ENCODE measurements around the gene UNC13D. TPM values are rescaled to one million over a fixed set of nuclear protein-coding genes. Genes with fewer than 3 reads are reported as not detected.

UNC13D gene
- total RNA-seq, 1 donor from 2014 or later, result 32.7 TPM

- peaks cover 0 to 79% of the 10 kb centered on the region in 2 donors for H3K36me3 ChIP-seq
- no peaks in the 10 kb centered on the region for H3K9me3 ChIP-seq
- peaks cover 29% of the 10 kb centered on the region for H3K4me1 ChIP-seq
- H3K27ac ChIP-seq, result peak overlapping the region; percentile 8
- H3K27me3 ChIP-seq, result no peaks in the 10 kb centered on the region
- no peak overlapping the region for H3K4me3 ChIP-seq
- no peak for TF ChIP-seq CTCF (IDR thresholded peaks at IDR 0.05)
- TF ChIP-seq POLR2A (IDR thresholded peaks at IDR 0.05), result no peak
- no peak for TF ChIP-seq POLR2AphosphoS5 (IDR thresholded peaks at IDR 0.05; ENCODE audit: insufficient read depth in 1 of 2, low read depth in 1 of 2)
- intact Hi-C loops (cut with DNase I), result no loop called here
- no peak for DNase-seq (ENCODE audit: extremely low spot score in 2 of 2)
These were observed 28.8 kb downstream of the UNC13D start for GRCh38 chr17:75815399-75815798.

- no peak for DNase-seq (ENCODE audit: extremely low spot score in 2 of 2)
- peaks cover 0 to 78% of the 10 kb centered on the region in 2 donors for H3K36me3 ChIP-seq
- peaks cover 34% of the 10 kb centered on the region for H3K4me1 ChIP-seq
- no peaks in the 10 kb centered on the region for H3K9me3 ChIP-seq
- TF ChIP-seq POLR2AphosphoS5 (IDR thresholded peaks at IDR 0.05; ENCODE audit: insufficient read depth in 1 of 2, low read depth in 1 of 2) (no peak), POLR2A (IDR thresholded peaks at IDR 0.05) (no peak), CTCF (IDR thresholded peaks at IDR 0.05) (no peak)
- H3K4me3 ChIP-seq, result no peak overlapping the region
- intact Hi-C loops (cut with DNase I), result loop anchor here (5.0 kb wide), 1 partner anchor 458 kb away; no protein-coding TSS in a partner anchor
- H3K27me3 ChIP-seq, result no peaks in the 10 kb centered on the region
- peak overlapping the region; percentile 8 for H3K27ac ChIP-seq
These were observed 29.3 kb downstream of the UNC13D start for GRCh38 chr17:75814900-75815373.

GRCh38 chr17:75814021-75814395, 30.2 kb downstream of the UNC13D start:
- TF ChIP-seq POLR2AphosphoS5 (IDR thresholded peaks at IDR 0.05; ENCODE audit: insufficient read depth in 1 of 2, low read depth in 1 of 2) (no peak), POLR2A (IDR thresholded peaks at IDR 0.05) (no peak), CTCF (IDR thresholded peaks at IDR 0.05) (no peak)
- H3K4me1 ChIP-seq, result peaks cover 43% of the 10 kb centered on the region
- H3K36me3 ChIP-seq, result peaks cover 0 to 68% of the 10 kb centered on the region in 2 donors
- intact Hi-C loops (cut with DNase I), result loop anchor here (5.0 kb wide), 1 partner anchor 457 kb away; no protein-coding TSS in a partner anchor
- DNase-seq (ENCODE audit: extremely low spot score in 2 of 2), result no peak
- H3K4me3 ChIP-seq, result no peak overlapping the region
- no peak overlapping the region for H3K27ac ChIP-seq
- no peaks in the 10 kb centered on the region for H3K9me3 ChIP-seq
- no peaks in the 10 kb centered on the region for H3K27me3 ChIP-seq

- TF ChIP-seq POLR2A (IDR thresholded peaks at IDR 0.05) (no peak), POLR2AphosphoS5 (IDR thresholded peaks at IDR 0.05; ENCODE audit: insufficient read depth in 1 of 2, low read depth in 1 of 2) (no peak)
- H3K36me3 ChIP-seq, result peaks cover 0 to 62% of the 10 kb centered on the region in 2 donors
- peaks cover 50% of the 10 kb centered on the region for H3K4me1 ChIP-seq
- H3K27ac ChIP-seq, result no peak overlapping the region
- H3K9me3 ChIP-seq, result no peaks in the 10 kb centered on the region
- DNase-seq (ENCODE audit: extremely low spot score in 2 of 2), result no peak
- H3K27me3 ChIP-seq, result no peaks in the 10 kb centered on the region
- intact Hi-C loops (cut with DNase I), result loop anchor here (5.0 kb wide), 1 partner anchor 456 kb away; no protein-coding TSS in a partner anchor
- no peak overlapping the region for H3K4me3 ChIP-seq
These were observed 30.9 kb downstream of the UNC13D start for GRCh38 chr17:75813081-75814020.

GRCh38 chr17:75812096-75813013, 31.8 kb downstream of the UNC13D start:
- H3K27ac ChIP-seq, result no peak overlapping the region
- peaks cover 0 to 52% of the 10 kb centered on the region in 2 donors for H3K36me3 ChIP-seq
- intact Hi-C loops (cut with DNase I), result loop anchor here (5.0 kb wide), 1 partner anchor 455 kb away; no protein-coding TSS in a partner anchor
- H3K4me1 ChIP-seq, result peaks cover 59% of the 10 kb centered on the region
- DNase-seq (ENCODE audit: extremely low spot score in 2 of 2), result no peak
- no peaks in the 10 kb centered on the region for H3K27me3 ChIP-seq
- H3K9me3 ChIP-seq, result no peaks in the 10 kb centered on the region
- TF ChIP-seq POLR2AphosphoS5 (IDR thresholded peaks at IDR 0.05; ENCODE audit: insufficient read depth in 1 of 2, low read depth in 1 of 2), result no peak
- no peak for TF ChIP-seq CTCF (IDR thresholded peaks at IDR 0.05)
- no peak for TF ChIP-seq POLR2A (IDR thresholded peaks at IDR 0.05)
- no peak overlapping the region for H3K4me3 ChIP-seq
